Tibial artery (tissue), 4 donors: ENCODE results near the gene CYP39A1.
"Not testable (repeated sequence)": the region's sequence is repeated elsewhere in the genome, so short reads cannot be mapped to it uniquely, and the experiment has no call there.

Source experiments
- DNase-seq, 2 donors: peaks; one replicate each; pipeline ENCODE4 v3.0.0-alpha.2; 2019
- H3K27ac ChIP-seq, 2 donors: fragments of 200-600 bp; sonication (generic) in 1 of 2; 1 replicate in 1 of 2; 2 replicates in 1 of 2; pipeline ENCODE4 v1.5.1; 2018 to 2019; ENCODE audit warnings: mild to moderate bottlenecking in 1 of 2
- H3K27me3 ChIP-seq, 2 donors: fragments of 200-600 bp; sonication (generic) in 1 of 2; one replicate each; pipeline versions ENCODE4 v1.5.1 to v1.6.0; 2016 to 2019
- H3K36me3 ChIP-seq, 3 donors: fragments of 200-600 bp; sonication (generic) in 2 of 3; one replicate each; pipeline ENCODE4 v1.5.1; 2016 to 2019; ENCODE audit warnings: mild to moderate bottlenecking in 2 of 3
- H3K4me1 ChIP-seq, 4 donors: fragments of 200-600 bp; sonication (generic) in 2 of 4; 1 replicate in 3 of 4; 2 replicates in 1 of 4; pipeline ENCODE4 v1.5.1; 2016 to 2019
- H3K4me3 ChIP-seq, 2 donors: fragments of 200-600 bp; sonication (generic) in 1 of 2; 1 replicate in 1 of 2; 2 replicates in 1 of 2; pipeline ENCODE4 v1.5.1; 2018 to 2019; ENCODE audit warnings: mild to moderate bottlenecking in 2 of 2
- H3K9me3 ChIP-seq, 3 donors: fragments of 200-600 bp; sonication (generic) in 1 of 3; one replicate each; pipeline ENCODE4 v1.5.1; 2016 to 2019
- intact Hi-C: fragments of 100-400 bp; cut with DNase I; formaldehyde crosslinking; loops from one replicate; pipeline ENCODE4 v1.15.0; 2023; ENCODE audit warnings: low total_unique reads
- TF ChIP-seq, protein P1 (sequence below), 2 experiments: fragments of 200-600 bp in 1 of 2; fragments of 450-650 bp in 1 of 2; IDR thresholded peaks; one replicate each; pipeline ENCODE4 v1.5.1; 2017 to 2019; ENCODE audit warnings: antibody characterized with exemption in 2 of 2, mild to moderate bottlenecking in 1 of 2, moderate library complexity in 1 of 2

Gene CYP39A1

DNA sequence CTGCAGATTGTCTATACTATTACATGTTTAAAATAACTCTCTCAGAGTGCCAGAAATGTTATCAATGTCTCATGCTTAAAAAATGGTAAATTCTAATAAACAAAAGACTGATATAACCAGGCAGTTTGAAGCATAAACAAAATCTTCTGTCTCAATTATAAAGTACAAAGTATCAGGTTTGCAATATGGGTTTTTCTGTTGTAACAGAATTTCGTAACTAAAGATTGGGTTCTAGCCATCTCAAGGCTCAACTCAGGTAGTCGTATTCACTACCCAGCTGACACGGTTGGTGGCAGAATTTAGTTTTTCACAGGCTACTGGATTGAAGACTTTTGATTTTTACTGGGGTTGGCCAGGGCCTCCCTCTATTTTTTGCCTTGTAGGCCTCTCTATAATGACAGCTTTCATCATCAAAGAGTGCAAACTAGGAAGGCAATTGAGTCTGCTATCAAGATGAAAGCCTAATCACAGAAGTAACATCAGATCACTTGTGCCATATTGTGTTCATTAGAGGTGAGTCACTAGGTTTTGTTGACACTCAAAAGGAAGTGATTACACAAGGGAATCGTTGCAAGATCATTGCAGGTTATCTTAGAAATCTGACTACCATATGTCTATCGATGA, 3.6 kb downstream of the CYP39A1 start:
- intact Hi-C loops, result no loop called here
- no peaks in the 10 kb centered on the region for H3K9me3 ChIP-seq
- H3K4me1 ChIP-seq, result peaks cover 0 to 11% (median 5%) of the 10 kb centered on the region in 4 donors
- no peak overlapping the region for H3K27ac ChIP-seq
- no peak overlapping the region for H3K4me3 ChIP-seq
- TF ChIP-seq, protein P1, sequence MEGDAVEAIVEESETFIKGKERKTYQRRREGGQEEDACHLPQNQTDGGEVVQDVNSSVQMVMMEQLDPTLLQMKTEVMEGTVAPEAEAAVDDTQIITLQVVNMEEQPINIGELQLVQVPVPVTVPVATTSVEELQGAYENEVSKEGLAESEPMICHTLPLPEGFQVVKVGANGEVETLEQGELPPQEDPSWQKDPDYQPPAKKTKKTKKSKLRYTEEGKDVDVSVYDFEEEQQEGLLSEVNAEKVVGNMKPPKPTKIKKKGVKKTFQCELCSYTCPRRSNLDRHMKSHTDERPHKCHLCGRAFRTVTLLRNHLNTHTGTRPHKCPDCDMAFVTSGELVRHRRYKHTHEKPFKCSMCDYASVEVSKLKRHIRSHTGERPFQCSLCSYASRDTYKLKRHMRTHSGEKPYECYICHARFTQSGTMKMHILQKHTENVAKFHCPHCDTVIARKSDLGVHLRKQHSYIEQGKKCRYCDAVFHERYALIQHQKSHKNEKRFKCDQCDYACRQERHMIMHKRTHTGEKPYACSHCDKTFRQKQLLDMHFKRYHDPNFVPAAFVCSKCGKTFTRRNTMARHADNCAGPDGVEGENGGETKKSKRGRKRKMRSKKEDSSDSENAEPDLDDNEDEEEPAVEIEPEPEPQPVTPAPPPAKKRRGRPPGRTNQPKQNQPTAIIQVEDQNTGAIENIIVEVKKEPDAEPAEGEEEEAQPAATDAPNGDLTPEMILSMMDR (IDR thresholded peaks at IDR 0.05), result no peak
- DNase-seq, result no peak
- H3K36me3 ChIP-seq, result no peaks in the 10 kb centered on the region
- H3K27me3 ChIP-seq, result no peaks in the 10 kb centered on the region

DNA sequence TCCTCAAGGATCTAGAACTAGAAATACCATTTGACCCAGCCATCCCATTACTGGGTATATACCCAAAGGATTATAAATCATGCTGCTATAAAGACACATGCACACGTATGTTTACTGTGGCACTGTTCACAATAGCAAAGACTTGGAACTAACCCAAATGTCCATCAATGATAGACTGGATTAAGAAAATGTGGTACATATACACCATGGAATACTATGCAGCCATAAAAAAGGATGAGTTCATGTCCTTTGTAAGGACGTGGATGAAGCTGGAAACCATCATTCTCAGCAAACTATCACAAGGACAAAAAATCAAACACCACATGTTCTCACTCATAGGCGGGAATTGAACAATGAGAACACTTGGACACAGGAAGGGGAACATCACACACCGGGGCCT, 4.5 kb downstream of the CYP39A1 start:
- DNase-seq, H3K4me1 ChIP-seq, H3K36me3 ChIP-seq, H3K27ac ChIP-seq, H3K4me3 ChIP-seq, H3K27me3 ChIP-seq, H3K9me3 ChIP-seq, intact Hi-C loops: not testable (repeated sequence)

DNA sequence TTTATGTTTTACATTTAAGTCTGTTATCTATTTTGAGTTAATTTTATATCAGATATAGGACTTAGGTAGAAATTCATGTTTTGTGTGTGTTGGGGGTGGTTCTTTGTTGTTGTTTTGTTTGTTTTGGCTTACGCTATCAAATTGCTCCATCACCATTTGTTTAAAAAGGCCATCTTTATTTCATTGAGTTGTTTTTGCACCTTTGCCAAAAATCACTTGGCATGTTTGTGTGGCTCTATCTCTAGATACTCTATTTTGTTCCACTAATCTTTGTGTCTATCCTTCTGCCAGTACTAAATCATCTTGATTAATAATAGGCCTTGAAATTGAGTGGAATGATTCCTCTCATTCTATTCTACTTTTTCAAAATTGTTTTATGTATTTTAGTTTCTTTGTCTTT, 7.4 kb downstream of the CYP39A1 start:
- H3K36me3 ChIP-seq, result no peaks in the 10 kb centered on the region
- no peaks in the 10 kb centered on the region for H3K27me3 ChIP-seq
- intact Hi-C loops, result no loop called here
- no peak overlapping the region for H3K27ac ChIP-seq
- H3K4me1 ChIP-seq, result no peaks in the 10 kb centered on the region
- no peak for DNase-seq
- no peaks in the 10 kb centered on the region for H3K9me3 ChIP-seq
- TF ChIP-seq, protein P1 (IDR thresholded peaks at IDR 0.05), result no peak
- no peak overlapping the region for H3K4me3 ChIP-seq

DNA sequence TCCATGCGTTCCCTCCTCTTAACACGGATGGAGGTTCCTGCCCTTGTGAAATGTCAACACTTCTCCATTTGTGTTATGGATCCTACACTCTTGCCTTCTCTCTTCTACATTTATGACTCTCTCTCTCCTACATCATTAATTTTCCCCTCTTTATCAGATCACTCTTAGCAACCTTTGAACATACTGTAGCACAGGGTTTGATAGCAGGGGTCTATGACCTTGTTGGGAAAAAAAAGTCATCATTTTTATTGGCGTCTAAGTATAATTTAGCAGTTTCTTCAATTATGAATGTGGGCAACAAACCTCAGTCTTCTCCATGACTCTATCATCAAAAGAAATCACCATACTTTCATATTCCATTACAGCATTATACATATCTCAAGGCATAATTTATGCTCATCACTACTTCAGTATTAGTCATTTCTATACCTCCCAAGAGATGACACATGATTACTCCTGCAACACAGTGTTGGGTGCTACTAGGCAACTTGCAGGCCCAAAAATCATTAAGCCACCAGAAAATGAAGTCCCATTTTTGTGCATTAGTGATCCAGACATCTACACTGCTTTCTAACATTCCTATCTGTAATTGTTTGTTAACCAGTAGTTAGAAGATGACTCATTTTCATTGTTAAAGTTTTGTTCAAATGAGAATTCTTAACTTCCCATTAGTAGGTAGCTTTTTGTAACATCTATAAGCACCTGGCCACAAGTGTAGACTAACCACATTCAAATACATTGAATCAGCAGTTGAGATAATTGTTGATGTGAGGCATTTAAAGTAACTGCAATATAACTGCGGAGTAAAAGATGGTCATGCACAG, 9.5 kb downstream of the CYP39A1 start:
- no peak overlapping the region for H3K4me3 ChIP-seq
- H3K36me3 ChIP-seq, result no peaks in the 10 kb centered on the region
- H3K27ac ChIP-seq, result no peak overlapping the region
- H3K9me3 ChIP-seq, result no peaks in the 10 kb centered on the region
- DNase-seq, result no peak
- H3K4me1 ChIP-seq, result no peaks in the 10 kb centered on the region
- intact Hi-C loops, result no loop called here
- no peaks in the 10 kb centered on the region for H3K27me3 ChIP-seq
- TF ChIP-seq, protein P1 (IDR thresholded peaks at IDR 0.05), result no peak

DNA sequence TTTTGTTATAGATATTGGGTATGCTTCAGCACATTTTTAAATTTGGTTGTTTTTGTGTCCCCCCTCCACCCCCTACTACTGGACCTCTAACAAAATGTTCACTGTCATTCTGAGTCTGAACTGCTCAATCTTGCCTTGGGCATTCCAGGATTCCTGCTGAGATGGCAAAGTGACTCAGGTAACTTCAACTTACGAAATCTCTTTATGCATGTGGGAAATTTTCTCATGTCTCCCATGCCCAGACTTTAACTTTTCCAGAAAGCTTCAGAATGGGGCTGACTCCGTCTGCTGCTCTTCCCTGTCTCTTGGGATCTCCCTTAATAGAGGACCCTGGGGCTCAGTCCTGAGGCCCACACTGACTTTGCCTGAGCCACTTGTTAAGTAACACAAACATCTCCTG, 14.0 kb downstream of the CYP39A1 start:
- Histone ChIP-seq H3K9me3 (no peaks in the 10 kb centered on the region), H3K4me3 (no peak overlapping the region), H3K27ac (no peak overlapping the region), H3K36me3 (no peaks in the 10 kb centered on the region), H3K4me1 (no peaks in the 10 kb centered on the region), H3K27me3 (no peaks in the 10 kb centered on the region)
- intact Hi-C loops, result no loop called here
- TF ChIP-seq, protein P1 (IDR thresholded peaks at IDR 0.05), result no peak
- no peak for DNase-seq

DNA sequence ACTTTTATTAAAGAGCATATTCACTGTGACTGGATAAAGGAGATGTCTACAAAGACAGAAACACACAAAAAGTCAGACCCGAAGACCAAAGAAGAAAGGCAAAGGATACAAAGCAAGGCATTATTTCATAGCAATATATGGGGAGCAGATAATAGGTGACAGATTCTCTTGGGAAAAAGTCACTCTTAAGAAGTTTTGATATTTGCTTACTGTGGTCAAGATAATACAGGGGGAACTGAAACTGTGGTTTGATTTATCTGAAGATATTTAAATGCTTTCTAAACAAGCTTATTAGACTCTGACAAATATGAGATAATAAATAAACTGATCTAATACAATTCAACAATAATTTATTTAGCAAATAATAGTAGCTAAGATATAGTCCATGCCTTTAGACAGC, 14.7 kb downstream of the CYP39A1 start:
- DNase-seq, result no peak
- H3K4me1 ChIP-seq, result no peaks in the 10 kb centered on the region
- intact Hi-C loops, result no loop called here
- no peak overlapping the region for H3K27ac ChIP-seq
- no peaks in the 10 kb centered on the region for H3K36me3 ChIP-seq
- H3K27me3 ChIP-seq, result no peaks in the 10 kb centered on the region
- TF ChIP-seq, protein P1 (IDR thresholded peaks at IDR 0.05), result no peak
- H3K4me3 ChIP-seq, result no peak overlapping the region
- no peaks in the 10 kb centered on the region for H3K9me3 ChIP-seq
